SU-DHL-6 (cell line): ENCODE measurements around the gene MIER3.

ENCODE experiments used
- EZH2phosphoT487 ChIP-seq: fragments of 200-600 bp; sonication (generic), shearing (Covaris generic); conservative IDR thresholded peaks from 2 replicates; pipeline ENCODE4 v1.6.1; 2018; ENCODE audit warnings: mild to moderate bottlenecking, antibody characterized with exemption, low read length, moderate library complexity, mixed read lengths
- TF ChIP-seq, protein P1 (sequence below): fragments of 200-600 bp; sonication (generic); IDR thresholded peaks from one replicate; pipeline ENCODE4 v1.5.1; 2017; ENCODE audit warnings: antibody characterized with exemption, mild to moderate bottlenecking, low read length, moderate library complexity; ENCODE audit not compliant: insufficient read depth, poor library complexity, severe bottlenecking

- TF ChIP-seq, protein P1, sequence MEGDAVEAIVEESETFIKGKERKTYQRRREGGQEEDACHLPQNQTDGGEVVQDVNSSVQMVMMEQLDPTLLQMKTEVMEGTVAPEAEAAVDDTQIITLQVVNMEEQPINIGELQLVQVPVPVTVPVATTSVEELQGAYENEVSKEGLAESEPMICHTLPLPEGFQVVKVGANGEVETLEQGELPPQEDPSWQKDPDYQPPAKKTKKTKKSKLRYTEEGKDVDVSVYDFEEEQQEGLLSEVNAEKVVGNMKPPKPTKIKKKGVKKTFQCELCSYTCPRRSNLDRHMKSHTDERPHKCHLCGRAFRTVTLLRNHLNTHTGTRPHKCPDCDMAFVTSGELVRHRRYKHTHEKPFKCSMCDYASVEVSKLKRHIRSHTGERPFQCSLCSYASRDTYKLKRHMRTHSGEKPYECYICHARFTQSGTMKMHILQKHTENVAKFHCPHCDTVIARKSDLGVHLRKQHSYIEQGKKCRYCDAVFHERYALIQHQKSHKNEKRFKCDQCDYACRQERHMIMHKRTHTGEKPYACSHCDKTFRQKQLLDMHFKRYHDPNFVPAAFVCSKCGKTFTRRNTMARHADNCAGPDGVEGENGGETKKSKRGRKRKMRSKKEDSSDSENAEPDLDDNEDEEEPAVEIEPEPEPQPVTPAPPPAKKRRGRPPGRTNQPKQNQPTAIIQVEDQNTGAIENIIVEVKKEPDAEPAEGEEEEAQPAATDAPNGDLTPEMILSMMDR: no peak
- TF ChIP-seq EZH2phosphoT487: no peak
These were observed 4.9 kb downstream of the MIER3 start for GRCh38 chr5:56947052-56947451.
